NCI-H82 (cell line): ENCODE measurements around the gene USP37.

Experiments
- DNase-seq: peaks from one replicate; lab custom pipeline; 2025; lab: John Stamatoyannopoulos, UW

USP37 gene

DNA sequence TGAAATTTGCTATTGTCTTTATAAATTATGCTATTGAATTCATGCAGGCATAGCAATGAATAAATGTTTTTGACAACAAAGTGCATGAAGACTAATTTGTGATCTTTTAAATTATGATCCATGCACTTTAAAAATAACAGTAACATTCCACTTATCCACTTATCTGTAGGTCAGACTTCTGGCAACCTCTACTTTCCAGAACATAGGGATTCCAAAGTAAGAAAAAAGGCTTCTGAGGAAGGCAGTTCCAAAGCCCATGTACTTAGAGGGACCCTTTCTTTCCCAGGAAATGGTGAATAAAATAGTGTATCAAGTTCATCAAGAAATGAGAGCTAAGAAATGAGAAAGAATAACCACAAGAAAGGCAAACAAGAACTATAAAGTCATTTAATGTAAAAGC lies 90.9 kb downstream of the USP37 start:
- no peak for DNase-seq

DNA sequence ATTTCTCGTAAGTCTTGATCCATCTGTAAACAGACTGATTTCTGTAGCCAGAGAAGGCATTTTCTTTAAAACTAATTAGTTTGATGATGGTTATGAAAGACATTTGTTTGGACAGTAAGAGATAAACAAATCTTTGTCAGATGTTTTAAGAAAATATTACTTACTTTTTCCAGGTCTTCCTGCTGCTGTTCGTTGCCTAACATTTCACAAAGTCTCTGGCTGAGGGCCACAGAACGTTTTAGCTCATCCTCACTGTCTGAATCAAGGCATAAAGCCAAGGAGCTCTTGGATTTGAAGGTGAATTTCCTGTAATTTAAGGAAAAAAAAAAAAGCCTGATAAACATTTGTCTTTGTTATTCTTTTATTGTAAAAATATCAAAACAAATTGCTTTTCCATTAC lies 91.5 kb downstream of the USP37 start:
- no peak for DNase-seq

DNA sequence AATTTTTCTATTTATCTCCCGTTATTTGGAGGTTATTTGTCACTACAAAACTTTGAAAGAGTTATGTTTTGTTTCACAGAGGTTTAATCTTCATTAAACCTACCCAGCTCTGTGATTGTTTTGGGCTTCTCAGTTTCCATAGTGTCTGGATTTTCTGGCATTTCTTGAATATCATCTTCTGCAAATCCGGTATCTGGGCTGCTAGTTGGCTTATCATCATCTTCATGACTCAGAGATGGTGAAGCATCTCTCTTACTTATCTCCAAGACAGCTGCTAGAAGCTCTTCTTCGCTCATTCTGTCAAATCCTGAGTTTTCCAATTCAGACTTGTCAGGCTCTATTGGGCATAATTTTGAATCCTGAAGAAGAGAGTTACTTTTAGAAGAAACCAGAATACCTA lies 93.6 kb downstream of the USP37 start:
- DNase-seq = no peak

- DNase-seq = no peak
Measured at GRCh38 chr2:218472988-218473387, 95.2 kb downstream of the USP37 start.

- no peak for DNase-seq
Measured at GRCh38 chr2:218471982-218472381, 96.2 kb downstream of the USP37 start.

- DNase-seq = no peak
Measured at GRCh38 chr2:218471036-218471435, 97.1 kb downstream of the USP37 start.

DNA sequence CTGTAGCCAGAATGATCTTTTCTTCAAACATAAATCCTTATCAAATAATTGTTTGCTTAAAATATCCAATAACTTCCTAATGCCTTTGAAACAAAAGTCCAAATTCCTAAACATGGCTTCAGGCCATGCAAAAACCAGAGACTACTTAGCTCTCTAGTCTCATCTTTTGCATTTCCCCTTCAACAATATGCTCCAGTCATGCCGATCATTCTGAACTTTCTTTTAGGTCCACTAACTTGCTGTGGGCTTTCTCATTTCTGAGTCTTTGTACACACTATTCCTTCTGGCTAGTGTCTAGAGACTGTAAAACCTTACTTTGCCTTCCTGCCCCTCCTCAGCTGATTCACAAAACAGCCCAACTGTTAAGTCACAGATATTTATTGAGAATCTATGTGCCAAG lies 97.7 kb downstream of the USP37 start:
- no peak for DNase-seq

DNA sequence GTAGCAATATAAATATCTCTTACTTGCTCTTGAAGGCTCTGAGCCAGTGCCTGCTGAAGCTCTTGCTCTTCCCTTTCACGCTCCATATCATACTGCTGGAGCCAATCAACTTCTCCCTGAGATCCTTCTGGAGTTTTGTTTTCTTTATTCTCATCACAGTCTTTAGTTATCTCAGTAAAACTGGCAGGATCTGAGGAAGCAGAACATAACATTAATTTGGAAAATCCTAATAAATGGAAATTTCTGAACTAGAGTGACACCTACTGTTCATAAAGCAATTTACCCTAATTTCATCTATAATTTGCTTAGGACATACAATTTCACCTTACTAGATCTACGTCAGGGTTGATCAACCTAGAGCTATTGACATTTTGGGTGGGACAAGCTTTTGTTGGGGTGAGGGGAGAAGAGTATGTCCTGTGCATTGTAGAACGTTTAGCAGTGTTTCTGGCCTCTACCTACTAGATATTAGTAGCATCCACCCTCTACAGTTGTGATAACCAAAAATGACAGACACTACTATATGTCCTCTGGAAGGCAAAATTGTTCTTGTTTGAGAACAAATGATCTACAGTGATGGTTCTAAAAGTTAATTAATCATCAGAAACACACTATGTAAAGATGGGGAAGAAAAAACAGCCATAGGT lies 102.0 kb downstream of the USP37 start:
- DNase-seq = no peak

GRCh38 chr2:218458598-218458997 lies 109.6 kb downstream of the USP37 start:
- DNase-seq = no peak

DNA sequence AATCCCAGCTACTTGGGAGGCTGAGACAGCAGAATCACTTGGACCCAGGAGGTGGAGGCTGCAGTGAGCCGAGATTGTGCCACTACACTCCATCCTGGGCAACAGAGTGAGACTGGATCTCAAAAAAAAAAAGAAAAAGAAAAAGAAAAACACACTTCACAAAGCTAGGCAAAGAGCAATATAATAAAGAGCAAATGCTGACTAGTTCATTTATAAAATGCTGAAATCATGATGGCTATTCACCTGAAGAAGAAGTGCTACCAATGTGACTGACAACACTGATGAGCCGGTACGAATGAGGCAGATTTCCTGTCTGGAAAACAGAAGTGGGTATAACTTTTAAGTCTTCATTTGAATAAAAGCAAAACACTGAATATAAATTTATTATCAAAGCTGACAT lies 111.3 kb downstream of the USP37 start:
- no peak for DNase-seq

DNA sequence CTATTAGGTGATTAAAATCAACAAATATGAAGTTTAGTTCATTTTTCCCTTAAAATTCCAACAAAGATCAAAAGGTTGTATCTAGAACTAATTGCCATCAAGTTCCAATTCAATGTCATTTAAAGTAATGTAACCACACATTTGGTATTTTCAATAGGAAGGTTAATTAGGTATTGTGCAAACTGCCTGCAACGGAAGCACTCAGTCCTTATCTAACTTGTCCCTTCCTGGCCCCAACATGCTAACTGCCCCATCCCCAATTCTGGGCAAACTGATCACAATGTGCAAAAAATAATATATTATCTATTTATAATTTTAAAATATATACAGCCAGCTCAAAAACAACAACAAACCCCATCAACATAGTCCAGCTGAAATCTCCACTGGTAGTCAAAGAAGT lies 116.1 kb downstream of the USP37 start:
- DNase-seq = no peak

DNA sequence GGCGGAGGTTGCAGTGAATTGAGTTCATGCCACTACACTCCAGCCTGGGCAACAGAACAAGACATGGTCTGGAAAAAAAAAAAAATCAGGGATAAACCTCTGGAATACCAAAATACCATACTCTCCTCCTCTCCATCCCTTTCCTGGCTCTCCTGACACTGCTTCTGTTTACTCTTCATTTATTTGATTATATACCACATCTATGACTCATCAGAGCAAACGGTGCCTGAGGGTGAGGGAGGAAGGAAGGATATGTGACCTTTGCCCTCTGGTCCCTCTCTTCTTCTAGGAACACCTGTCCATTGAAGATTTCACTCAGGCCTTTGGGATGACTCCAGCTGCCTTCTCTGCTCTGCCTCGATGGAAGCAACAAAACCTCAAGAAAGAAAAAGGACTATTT lies 119.2 kb downstream of the USP37 start:
- DNase-seq = no peak

DNA sequence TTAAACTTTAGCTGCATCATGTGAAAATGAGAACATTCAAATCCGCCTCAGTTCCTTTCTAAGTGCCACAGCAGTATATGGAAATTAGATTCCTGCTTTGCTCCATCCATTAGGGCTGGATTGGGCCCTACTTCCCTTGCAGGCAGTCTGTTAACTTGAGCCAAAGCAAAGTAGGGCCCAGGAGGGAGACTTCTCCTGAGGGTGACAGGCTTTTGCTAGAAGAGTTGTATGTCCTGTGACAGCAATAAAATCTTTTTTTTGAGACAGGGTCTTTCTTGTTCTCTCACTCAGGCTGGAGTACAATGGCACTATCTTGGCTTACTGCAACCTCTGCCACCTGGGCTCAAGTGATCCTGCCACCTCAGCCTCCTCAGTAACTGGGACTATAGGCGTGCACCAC lies 121.1 kb downstream of the USP37 start:
- DNase-seq = no peak

DNA sequence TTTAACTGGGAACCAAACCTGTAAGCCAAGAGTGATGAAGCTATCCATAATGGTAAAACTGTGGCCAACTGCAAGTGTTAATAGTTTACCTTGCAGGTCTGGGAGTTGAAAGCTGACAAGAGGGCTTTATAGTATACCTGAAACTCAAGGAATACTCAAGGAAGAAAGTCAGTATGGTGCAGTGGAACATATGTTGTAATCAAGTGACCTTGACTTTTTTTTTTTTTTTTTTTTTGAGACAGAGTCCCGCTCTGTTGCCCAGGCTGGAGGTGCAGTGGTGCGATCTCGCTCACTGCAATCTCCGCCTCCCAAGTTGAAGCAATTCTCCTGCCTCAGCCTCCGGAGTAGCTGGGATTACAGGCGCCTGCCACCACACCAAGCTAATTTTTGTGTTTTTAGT lies 121.6 kb downstream of the USP37 start:
- DNase-seq = no peak

- no peak for DNase-seq
Measured at GRCh38 chr2:218445602-218446001, 122.5 kb downstream of the USP37 start.

- DNase-seq = no peak
Measured at GRCh38 chr2:218444692-218445357, 123.3 kb downstream of the USP37 start.

GRCh38 chr2:218438596-218438995 lies 129.6 kb downstream of the USP37 start:
- DNase-seq = no peak

DNA sequence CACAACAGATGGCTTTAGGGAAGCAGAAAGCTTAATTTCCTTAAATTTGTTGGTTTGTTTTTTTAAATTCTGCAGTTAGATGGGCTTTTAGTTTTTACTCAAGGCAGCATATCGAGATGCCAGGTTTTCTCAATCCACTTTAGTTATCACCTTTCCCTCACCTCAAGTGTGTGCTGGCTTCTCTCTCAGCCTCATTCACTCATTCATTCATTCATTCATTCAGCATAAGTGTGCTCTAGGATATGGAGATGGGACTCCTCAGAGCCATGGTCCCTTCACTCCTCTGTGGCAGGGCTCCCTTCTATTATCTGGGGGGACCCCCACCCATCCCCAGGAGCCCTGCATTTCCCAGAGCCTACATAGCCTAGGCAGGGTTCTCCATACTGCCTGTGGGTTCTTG lies 130.2 kb downstream of the USP37 start:
- no peak for DNase-seq

DNA sequence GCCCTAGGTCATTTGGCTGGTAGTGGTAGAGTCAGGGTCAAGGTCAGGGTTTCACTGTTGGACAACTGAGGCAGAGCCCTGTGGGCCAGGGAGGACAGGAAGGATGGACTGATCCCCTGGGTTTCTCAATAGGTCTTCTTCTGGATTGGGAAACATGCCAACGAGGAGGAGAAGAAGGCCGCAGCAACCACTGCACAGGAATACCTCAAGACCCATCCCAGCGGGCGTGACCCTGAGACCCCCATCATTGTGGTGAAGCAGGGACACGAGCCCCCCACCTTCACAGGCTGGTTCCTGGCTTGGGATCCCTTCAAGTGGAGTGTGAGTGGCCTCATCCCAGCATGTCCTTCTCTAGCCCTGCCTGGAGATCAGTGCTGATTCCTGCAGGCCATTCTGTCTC lies 131.2 kb downstream of the USP37 start:
- DNase-seq = no peak

GRCh38 chr2:218435003-218435982 lies 132.9 kb downstream of the USP37 start:
- no peak for DNase-seq

- no peak for DNase-seq
Measured at GRCh38 chr2:218434456-218434855, 133.7 kb downstream of the USP37 start.

DNA sequence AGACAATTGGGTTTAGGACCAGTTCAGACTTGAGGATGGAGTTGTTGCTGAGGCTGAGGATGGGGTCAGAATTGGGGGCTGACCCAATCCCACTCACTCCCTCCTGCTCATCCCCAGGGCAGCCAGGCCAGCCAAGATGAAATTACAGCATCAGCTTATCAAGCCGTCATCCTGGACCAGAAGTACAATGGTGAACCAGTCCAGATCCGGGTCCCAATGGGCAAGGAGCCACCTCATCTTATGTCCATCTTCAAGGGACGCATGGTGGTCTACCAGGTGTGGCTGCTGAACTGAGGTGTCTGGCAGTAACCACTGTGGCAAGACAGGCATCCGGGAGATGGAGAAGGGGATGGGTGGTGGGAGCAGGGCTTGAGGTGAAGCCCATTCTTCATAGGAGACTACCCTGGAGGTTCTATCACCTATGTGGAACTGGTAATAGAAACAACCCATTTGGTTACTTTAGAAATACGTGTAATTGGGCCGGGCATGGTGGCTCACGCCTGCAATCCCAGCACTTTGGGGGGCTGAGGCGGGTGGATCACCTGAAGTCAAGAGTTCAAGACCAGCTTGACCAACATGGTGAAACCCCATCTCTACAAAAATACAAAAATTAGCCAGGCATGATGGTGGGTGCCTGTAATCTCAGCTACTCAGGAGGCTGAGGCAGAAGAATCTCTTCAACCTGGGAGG lies 135.3 kb downstream of the USP37 start:
- no peak for DNase-seq
